Epithelial cell of esophagus (primary cell): Measurements from ENCODE around the gene APOL1.

Experiments
- DNase-seq: peaks from one replicate; pipeline ENCODE4 v3.0.0; 2010; ENCODE audit warnings: low read depth
- H3K4me3 ChIP-seq: 2 replicates; pipeline ENCODE4 v1.5.1; 2011; ENCODE audit warnings: mild to moderate bottlenecking, low read length, control low read depth
- TF ChIP-seq, protein P1 (sequence below): IDR thresholded peaks from 2 replicates; pipeline ENCODE4 v1.5.1; 2011; ENCODE audit warnings: low read depth, mild to moderate bottlenecking, low read length, control low read depth, inconsistent platforms; ENCODE audit not compliant: insufficient read depth; ENCODE audit errors: missing control alignments

APOL1 gene

DNA sequence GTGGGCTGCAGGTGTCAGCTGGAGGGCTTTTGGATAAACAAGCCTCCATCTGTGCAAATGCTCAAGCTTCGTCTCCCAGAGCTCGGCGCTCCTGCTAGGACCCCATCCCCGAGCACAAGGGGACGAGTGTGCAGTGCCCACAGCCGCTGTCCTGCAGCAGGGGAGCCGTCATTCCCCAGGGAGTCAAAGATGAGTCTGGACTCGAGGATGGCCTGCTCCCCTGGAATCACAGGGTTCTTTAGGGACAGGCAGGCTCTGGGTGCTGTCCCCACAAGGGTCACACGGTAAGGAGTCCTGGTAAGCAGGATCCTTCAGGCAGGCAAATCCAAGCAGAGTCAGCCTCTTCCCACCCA is 50.2 kb downstream of the APOL1 start:
- no peak overlapping the region for H3K4me3 ChIP-seq
- no peak for DNase-seq
- TF ChIP-seq, protein P1, sequence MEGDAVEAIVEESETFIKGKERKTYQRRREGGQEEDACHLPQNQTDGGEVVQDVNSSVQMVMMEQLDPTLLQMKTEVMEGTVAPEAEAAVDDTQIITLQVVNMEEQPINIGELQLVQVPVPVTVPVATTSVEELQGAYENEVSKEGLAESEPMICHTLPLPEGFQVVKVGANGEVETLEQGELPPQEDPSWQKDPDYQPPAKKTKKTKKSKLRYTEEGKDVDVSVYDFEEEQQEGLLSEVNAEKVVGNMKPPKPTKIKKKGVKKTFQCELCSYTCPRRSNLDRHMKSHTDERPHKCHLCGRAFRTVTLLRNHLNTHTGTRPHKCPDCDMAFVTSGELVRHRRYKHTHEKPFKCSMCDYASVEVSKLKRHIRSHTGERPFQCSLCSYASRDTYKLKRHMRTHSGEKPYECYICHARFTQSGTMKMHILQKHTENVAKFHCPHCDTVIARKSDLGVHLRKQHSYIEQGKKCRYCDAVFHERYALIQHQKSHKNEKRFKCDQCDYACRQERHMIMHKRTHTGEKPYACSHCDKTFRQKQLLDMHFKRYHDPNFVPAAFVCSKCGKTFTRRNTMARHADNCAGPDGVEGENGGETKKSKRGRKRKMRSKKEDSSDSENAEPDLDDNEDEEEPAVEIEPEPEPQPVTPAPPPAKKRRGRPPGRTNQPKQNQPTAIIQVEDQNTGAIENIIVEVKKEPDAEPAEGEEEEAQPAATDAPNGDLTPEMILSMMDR = no peak

DNA sequence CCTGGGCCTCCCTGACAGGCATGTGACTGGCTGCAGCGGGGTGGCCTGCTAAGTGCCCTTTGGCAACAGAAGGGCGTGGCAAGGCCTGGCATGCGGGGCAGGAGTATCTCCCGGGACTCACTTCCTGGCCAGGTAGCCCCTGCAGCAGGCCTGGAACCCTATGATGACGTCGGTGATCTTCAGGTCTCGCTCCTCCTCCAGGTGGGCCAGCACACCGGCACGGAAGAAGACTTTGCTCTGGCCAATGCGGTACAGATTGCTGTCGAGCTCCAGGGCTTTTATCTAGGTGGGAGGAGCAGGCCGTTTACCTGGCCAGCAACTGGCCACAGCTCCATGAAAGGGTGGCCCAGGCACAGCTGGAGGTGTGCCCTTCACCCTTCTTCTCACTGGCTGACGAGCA is 50.9 kb downstream of the APOL1 start:
- no peak for DNase-seq
- TF ChIP-seq, protein P1 = no peak
- H3K4me3 ChIP-seq = no peak overlapping the region

DNA sequence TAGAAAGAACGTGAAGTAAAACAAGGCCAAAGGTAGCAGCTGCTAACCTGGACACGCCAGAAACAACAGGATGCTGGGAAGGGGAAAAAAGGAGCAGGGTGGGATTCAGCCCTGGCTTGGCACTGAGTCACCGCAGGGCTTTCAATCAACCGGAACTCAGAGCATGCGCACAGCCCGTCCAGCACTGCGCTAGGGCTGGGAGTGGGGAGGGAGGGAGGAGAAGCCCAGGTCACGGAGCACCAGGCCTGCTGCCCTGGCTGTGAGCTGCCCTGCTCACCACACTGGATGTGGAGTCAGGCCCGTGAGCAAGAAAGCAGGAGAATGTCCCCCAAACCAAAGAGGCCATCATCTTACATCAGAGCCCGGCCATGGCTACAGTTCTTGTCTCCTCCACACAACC is 51.5 kb downstream of the APOL1 start:
- DNase-seq = no peak
- TF ChIP-seq, protein P1 = no peak
- H3K4me3 ChIP-seq = no peak overlapping the region

DNA sequence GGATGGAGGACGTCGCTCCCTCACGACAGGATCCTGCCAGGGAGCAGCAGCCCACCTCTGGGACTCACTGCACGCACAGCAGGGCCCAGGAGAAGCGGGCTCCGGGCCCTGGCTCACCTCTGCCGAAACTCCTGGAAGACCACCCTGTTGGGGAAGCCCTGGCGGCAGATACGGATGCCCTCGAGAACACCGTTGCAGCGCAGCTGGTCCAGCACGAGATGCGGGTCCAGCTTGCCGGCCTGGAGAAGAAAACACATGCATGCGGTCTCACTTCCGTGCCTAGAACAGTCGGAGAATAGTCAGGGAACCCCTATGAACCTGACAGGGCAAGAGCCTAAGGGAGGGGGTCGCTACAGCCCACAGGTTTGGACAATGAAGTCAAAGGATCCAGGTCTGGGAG is 52.9 kb downstream of the APOL1 start:
- DNase-seq = no peak
- TF ChIP-seq, protein P1 = no peak
- no peak overlapping the region for H3K4me3 ChIP-seq

DNA sequence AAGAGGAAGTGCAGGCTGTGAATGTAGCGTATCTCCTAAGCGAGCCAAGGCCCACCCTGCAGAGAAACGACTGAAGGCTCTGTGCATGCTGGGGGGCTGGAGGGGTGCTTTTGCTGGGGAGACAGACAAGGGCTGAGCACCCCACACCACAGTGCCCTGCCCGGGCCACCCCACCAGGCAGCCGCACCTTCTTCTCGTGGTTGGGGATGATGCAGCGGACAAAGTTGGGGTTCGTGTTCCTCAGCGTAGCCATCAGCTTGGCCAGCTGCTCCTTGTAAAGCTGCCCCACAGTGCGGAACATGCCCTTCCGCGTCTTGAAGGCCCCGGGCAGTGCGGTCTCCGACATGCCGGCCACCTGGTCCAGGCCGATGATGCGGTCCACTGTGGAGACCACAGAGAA is 53.3 kb downstream of the APOL1 start:
- TF ChIP-seq, protein P1 = no peak
- H3K4me3 ChIP-seq = no peak overlapping the region
- DNase-seq = no peak

DNA sequence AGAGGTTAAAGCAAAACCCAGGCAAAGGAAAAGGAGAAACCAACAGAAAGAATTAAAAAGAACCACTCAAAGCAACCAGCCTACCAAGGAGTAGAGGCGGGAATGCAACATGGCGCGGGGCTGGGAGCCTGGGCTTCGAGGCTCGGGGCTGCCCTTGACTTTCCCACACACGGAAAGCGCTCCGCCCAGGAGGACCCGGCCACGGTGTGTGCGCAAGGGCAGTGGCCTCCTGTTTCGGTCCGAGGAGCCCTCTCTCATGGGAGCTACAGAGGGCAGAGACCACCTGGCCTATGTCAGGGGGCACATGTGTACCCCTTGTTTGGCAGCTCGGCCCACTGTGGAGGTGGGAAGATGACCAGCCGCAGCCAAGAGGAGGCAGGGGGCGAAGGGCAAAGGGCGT is 55.9 kb downstream of the APOL1 start:
- no peak overlapping the region for H3K4me3 ChIP-seq
- no peak for DNase-seq
- TF ChIP-seq, protein P1 = no peak

DNA sequence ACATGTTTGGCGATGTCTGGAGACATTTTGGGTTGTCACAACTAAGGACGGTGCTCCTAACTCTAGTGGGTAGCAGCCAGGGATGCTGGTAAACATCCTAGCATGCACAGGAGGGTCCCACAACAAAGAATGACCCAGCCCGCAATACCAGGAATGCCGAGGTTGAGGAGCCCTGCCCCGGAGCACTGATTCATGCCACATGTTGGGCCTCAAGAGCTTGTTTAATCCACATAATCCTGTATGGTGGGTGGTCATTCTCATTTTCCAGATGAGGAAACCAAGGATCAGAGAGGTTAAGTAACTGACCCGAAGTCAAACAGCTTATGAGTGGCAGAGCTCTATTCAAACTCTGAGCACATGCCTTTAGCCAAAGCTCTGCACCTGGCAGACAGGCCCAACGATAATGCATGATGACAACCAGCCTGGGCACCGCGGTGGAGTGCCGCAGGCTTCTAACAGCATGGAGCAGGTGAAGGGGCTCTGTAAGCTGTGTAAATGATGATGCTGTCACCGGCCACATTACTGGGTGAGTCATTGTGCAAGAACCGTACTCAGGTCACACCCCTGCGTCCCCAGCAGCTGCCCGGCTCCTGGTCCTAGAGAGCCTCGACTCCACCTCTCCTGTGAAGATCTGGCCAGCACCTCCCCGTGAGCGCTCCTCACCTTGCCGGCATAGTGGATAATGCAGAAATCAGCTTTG is 58.6 kb downstream of the APOL1 start:
- TF ChIP-seq, protein P1 = no peak
- H3K4me3 ChIP-seq = no peak overlapping the region
- no peak for DNase-seq
